HepG2 (cell line): ENCODE results near the gene CNP. TPM values are rescaled to one million over a fixed set of nuclear protein-coding genes. Genes with fewer than 3 reads are reported as not detected.

Experiments
- ARID5B ChIP-seq: IDR thresholded peaks from 2 replicates; pipeline ENCODE4 v1.4.0; 2020; ENCODE audit warnings: mild to moderate bottlenecking, missing genetic modification reagents
- DZIP1 ChIP-seq: sonication (generic); formaldehyde crosslinking; IDR thresholded peaks from 2 replicates; pipeline ENCODE4 v1.5.0; 2020; ENCODE audit warnings: mild to moderate bottlenecking, missing genetic modification reagents
- FOXM1 ChIP-seq: sonication (generic); formaldehyde crosslinking; IDR thresholded peaks from 2 replicates; pipeline ENCODE4 v1.5.0; 2020; ENCODE audit warnings: missing genetic modification reagents
- GABPB1 ChIP-seq: IDR thresholded peaks from 2 replicates; pipeline ENCODE4 v1.6.1; 2016; ENCODE audit warnings: mild to moderate bottlenecking, missing genetic modification reagents, moderate library complexity, missing compliant biosample characterization
- GATA4 ChIP-seq: sonication (generic); IDR thresholded peaks from 2 replicates; pipeline ENCODE4 v1.6.1; 2016; ENCODE audit warnings: antibody characterized with exemption, low read depth, borderline replicate concordance
- HOXA5 ChIP-seq: sonication (generic); formaldehyde crosslinking; IDR thresholded peaks from 2 replicates; pipeline ENCODE4 v1.4.0; 2020; ENCODE audit warnings: missing genetic modification reagents
- LCORL ChIP-seq, 2 experiments: fragments of 450-650 bp in 1 of 2; sonication (generic) in 1 of 2; formaldehyde crosslinking in 1 of 2; IDR thresholded peaks; 2 replicates each; pipeline versions ENCODE4 v1.5.0 to v1.6.1; 2017 to 2020; ENCODE audit warnings: antibody characterized with exemption in 1 of 2, missing genetic modification reagents in 1 of 2
- MED13 ChIP-seq: sonication (generic); formaldehyde crosslinking; IDR thresholded peaks from 2 replicates; pipeline ENCODE4 v1.5.0; 2020; ENCODE audit warnings: missing genetic modification reagents
- MEIS2 ChIP-seq: sonication (generic); formaldehyde crosslinking; IDR thresholded peaks from 2 replicates; pipeline ENCODE4 v1.9.0; 2021; ENCODE audit warnings: mild to moderate bottlenecking, missing genetic modification reagents
- NFATC3 ChIP-seq: sonication (generic); formaldehyde crosslinking; IDR thresholded peaks from 2 replicates; pipeline ENCODE4 v1.5.1; 2020; ENCODE audit warnings: mild to moderate bottlenecking, missing genetic modification reagents
- SIX1 ChIP-seq: sonication (generic); formaldehyde crosslinking; IDR thresholded peaks from 2 replicates; pipeline ENCODE4 v1.4.0; 2020; ENCODE audit warnings: missing genetic modification reagents, borderline replicate concordance
- SP4 ChIP-seq: sonication (generic); formaldehyde crosslinking; IDR thresholded peaks from 2 replicates; pipeline ENCODE4 v1.8.1; 2023; ENCODE audit warnings: mild to moderate bottlenecking, missing genetic modification reagents
- TARDBP ChIP-seq: sonication (generic); formaldehyde crosslinking; IDR thresholded peaks from 2 replicates; pipeline ENCODE4 v1.8.0; 2022; ENCODE audit warnings: mild to moderate bottlenecking, missing genetic modification reagents
- ZFP91 ChIP-seq: sonication (generic); formaldehyde crosslinking; IDR thresholded peaks from 2 replicates; pipeline ENCODE4 v1.9.0; 2022; ENCODE audit warnings: missing genetic modification reagents, mild to moderate bottlenecking, borderline replicate concordance
- ZKSCAN1 ChIP-seq: fragments of 150-350 bp; IDR thresholded peaks from 2 replicates; pipeline ENCODE4 v1.6.1; 2014; ENCODE audit warnings: low read length
- ZNF251 ChIP-seq: sonication (generic); formaldehyde crosslinking; IDR thresholded peaks from 2 replicates; pipeline ENCODE4 v1.9.0; 2021; ENCODE audit warnings: mild to moderate bottlenecking, missing genetic modification reagents
- ZNF484 ChIP-seq: sonication (generic); formaldehyde crosslinking; IDR thresholded peaks from 2 replicates; pipeline ENCODE4 v1.5.1; 2020; ENCODE audit warnings: mild to moderate bottlenecking, low read depth, missing genetic modification reagents, borderline replicate concordance
- ZNF562 ChIP-seq: sonication (generic); formaldehyde crosslinking; IDR thresholded peaks from 2 replicates; pipeline ENCODE4 v1.8.0; 2022; ENCODE audit warnings: missing genetic modification reagents, borderline replicate concordance
- ZNF605 ChIP-seq: sonication (generic); formaldehyde crosslinking; IDR thresholded peaks from 2 replicates; pipeline ENCODE4 v1.8.0; 2022; ENCODE audit warnings: mild to moderate bottlenecking, missing genetic modification reagents
- polyA plus RNA-seq, 8 experiments: library from polyadenylated mRNA; depleted of rRNA in 3 of 8; stranded (reverse) in 7 of 8; unstranded in 1 of 8; fragments of >200 nt; fragmentation: Illumina TruSeq in 4 of 8; extraction: Trizol in 4 of 8; gene quantifications; 2 replicates each; pipeline versions ENCODE4 v1.2.1 to v1.2.3, GENCODE V29; 2011 to 2016; ENCODE audit warnings: low read depth in 4 of 8, missing spikeins in 1 of 8, mixed read lengths in 1 of 8; ENCODE audit not compliant: insufficient read depth in 1 of 8
- total RNA-seq, 5 experiments: library from RNA; depleted of rRNA; stranded (reverse); fragments of >200 nt; fragmentation: Illumina TruSeq; extraction: Trizol; gene quantifications; 2 replicates each; pipeline ENCODE4 v1.2.3, GENCODE V29; 2016; ENCODE audit warnings: low read depth in 1 of 5

Gene CNP
- total and polyA plus RNA-seq, 2 of the 13 experiments (the other 11 are each of a cell fraction or from before 2014, with no cell fraction given) = 97.2 to 161 TPM

- TF ChIP-seq NFATC3 = no peak
- TF ChIP-seq ZKSCAN1 = no peak
- no peak for TF ChIP-seq ZNF562 (CRISPR knock-in tag)
- TF ChIP-seq LCORL (IDR thresholded peaks at IDR 0.05) = no peak
- TF ChIP-seq LCORL (CRISPR knock-in tag; IDR thresholded peaks at IDR 0.05) = no peak
- no peak for TF ChIP-seq MED13 (CRISPR knock-in tag)
- peak; percentile 33; the same call in 1 of the 2 replicates for TF ChIP-seq ZNF605 (CRISPR knock-in tag)
- peak; percentile 52 for TF ChIP-seq GABPB1 (CRISPR knock-in tag)
- 0 out of 2 replicates have a peak, but pooled peaks have one; percentile 39 for TF ChIP-seq HOXA5 (CRISPR knock-in tag)
- no peak for TF ChIP-seq ZNF251 (CRISPR knock-in tag)
- TF ChIP-seq FOXM1 (CRISPR knock-in tag) = no peak
- TF ChIP-seq DZIP1 (CRISPR knock-in tag) = no peak
- peak; percentile 73; the same call in 1 of the 2 replicates for TF ChIP-seq TARDBP
- TF ChIP-seq SP4 (CRISPR knock-in tag) = 0 out of 2 replicates have a peak, but pooled peaks have one; percentile 25
- TF ChIP-seq ZFP91 (CRISPR knock-in tag) = 0 out of 2 replicates have a peak, but pooled peaks have one; percentile 13
- peak; percentile 67; the same call in 1 of the 2 replicates for TF ChIP-seq ARID5B
- 0 out of 2 replicates have a peak, but pooled peaks have one; percentile 34 for TF ChIP-seq MEIS2 (CRISPR knock-in tag)
- TF ChIP-seq SIX1 (CRISPR knock-in tag) = no peak; the same call in 1 of the 2 replicates
- no peak for TF ChIP-seq ZNF484 (CRISPR knock-in tag)
- 0 out of 2 replicates have a peak, but pooled peaks have one; percentile 18 for TF ChIP-seq GATA4
Measured at GRCh38 chr17:41957031-41957868, 9.3 kb upstream of the CNP start (continued).
